Measurements from ENCODE around the gene SPPL3. TPM values are rescaled to one million over a fixed set of nuclear protein-coding genes. Genes with fewer than 3 reads are reported as not detected.
"Not testable (repeated sequence)": the region's sequence is repeated elsewhere in the genome, so short reads cannot be mapped to it uniquely, and the experiment has no call there.

The SPPL3 gene
- total and polyA plus RNA-seq, 5 donors, result 10.9 to 32.4 (median 31.0) TPM

DNA sequence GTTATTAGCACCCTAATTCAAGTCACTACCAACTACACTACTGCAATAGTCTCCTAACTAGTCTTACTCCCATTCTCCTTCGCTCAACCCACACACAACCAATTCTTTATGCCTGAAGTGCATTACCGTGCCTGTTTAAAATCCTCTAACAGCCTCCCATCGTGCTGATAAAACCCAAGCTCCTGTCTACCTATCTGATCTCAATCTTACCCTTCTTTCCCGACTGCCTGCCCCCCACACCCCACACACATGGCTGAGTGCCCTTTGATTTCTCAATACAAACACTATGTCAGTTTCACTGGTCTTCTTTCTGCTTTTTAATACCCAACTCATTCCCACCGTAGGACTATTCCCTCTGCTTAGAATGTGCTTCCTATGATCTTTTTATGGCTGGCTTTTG lies 59.9 kb downstream of the SPPL3 start:
- Histone ChIP-seq H3K27me3 (ENCODE audit: control insufficient read depth, insufficient read depth) (no peaks in the 10 kb centered on the region), H3K4me3 (ENCODE audit: low read length) (no peak overlapping the region), H3K27ac (ENCODE audit: low read length) (no peak overlapping the region), H3K4me1 (ENCODE audit: control insufficient read depth, insufficient read depth, low read length) (peaks cover 2% of the 10 kb centered on the region), H3K9me3 (ENCODE audit: control insufficient read depth, low read length) (no peaks in the 10 kb centered on the region)
- intact Hi-C loops (cut with DNase I), result no loop called here
- peak in 1 of 3 donors; percentile 18 for DNase-seq
- WGBS, result 67% methylated on average over 5 of the region's 5 CpGs
- ATAC-seq, result no peak

DNA sequence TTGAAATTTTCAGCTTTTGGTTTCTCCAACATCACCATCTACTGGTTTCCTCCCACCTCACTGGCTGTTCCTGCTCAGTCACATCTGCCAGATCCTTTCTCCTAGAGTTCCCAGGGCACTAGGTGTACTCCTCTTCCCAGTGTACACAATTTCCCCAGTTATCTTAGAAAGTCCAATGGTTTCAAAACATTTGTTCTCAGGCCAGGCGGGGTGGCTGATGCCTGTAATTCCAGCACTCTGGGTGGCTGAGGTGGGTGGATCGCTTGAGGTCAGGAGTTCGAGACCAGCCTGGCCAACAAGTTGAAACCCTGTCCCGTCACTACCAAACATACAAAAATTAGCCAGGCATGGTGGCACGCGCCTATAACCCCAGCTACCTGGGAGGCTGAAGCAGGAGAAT lies 60.7 kb downstream of the SPPL3 start:
- H3K4me1 ChIP-seq (ENCODE audit: control insufficient read depth, insufficient read depth, low read length), result peaks cover 2% of the 10 kb centered on the region

GRCh38 chr12:120842595-120842994 lies 61.6 kb downstream of the SPPL3 start:
- Histone ChIP-seq H3K27me3 (ENCODE audit: control insufficient read depth, insufficient read depth) (no peaks in the 10 kb centered on the region), H3K9me3 (ENCODE audit: control insufficient read depth, low read length) (no peaks in the 10 kb centered on the region), H3K4me1 (ENCODE audit: control insufficient read depth, insufficient read depth, low read length) (peaks cover 2% of the 10 kb centered on the region), H3K27ac (ENCODE audit: low read length) (no peak overlapping the region), H3K4me3 (ENCODE audit: low read length) (no peak overlapping the region)
- DNase-seq (no peak), ATAC-seq (no peak)
- intact Hi-C loops (cut with DNase I), result no loop called here
- WGBS, result 90% methylated on average over 3 of the region's 3 CpGs

More for the DNA sequence above, 60.7 kb downstream of the SPPL3 start:
- Histone ChIP-seq H3K27ac (ENCODE audit: low read length) (no peak overlapping the region), H3K27me3 (ENCODE audit: control insufficient read depth, insufficient read depth) (no peaks in the 10 kb centered on the region), H3K9me3 (ENCODE audit: control insufficient read depth, low read length) (no peaks in the 10 kb centered on the region), H3K4me3 (ENCODE audit: low read length) (no peak overlapping the region)
- ATAC-seq (no peak), DNase-seq (peak in 1 of 3 donors; percentile 24)
- 97% methylated on average over 6 of the region's 6 CpGs for WGBS
- intact Hi-C loops (cut with DNase I), result no loop called here

DNA sequence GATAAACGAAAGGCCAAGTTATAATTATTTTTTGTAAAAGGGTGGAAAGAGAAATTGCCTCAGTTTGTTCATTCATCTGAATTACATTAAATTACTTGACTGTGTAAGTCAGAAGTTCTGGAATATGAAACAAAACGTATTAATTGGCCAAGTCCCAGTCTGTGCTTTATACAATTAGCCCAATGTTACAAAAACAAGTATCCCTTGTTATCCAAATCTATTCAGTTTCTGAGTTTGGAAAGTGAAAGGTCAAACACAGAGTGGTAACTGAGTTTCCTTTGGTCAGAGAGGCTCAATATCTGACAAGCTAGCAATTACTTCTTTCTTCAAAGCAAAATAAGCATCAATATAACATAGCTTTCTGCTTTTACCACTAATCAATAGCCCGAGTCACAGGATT lies 62.6 kb downstream of the SPPL3 start:
- H3K4me1 ChIP-seq (ENCODE audit: control insufficient read depth, insufficient read depth, low read length), result peaks cover under 1% of the 10 kb centered on the region
- H3K27ac ChIP-seq (ENCODE audit: low read length), result no peak overlapping the region
- ATAC-seq (no peak), DNase-seq (no peak)
- H3K9me3 ChIP-seq (ENCODE audit: control insufficient read depth, low read length), result no peaks in the 10 kb centered on the region
- no peaks in the 10 kb centered on the region for H3K27me3 ChIP-seq (ENCODE audit: control insufficient read depth, insufficient read depth)
- 59% methylated on average over 3 of the region's 3 CpGs for WGBS
- intact Hi-C loops (cut with DNase I), result no loop called here
- H3K4me3 ChIP-seq (ENCODE audit: low read length), result no peak overlapping the region

GRCh38 chr12:120839503-120839902 lies 64.7 kb downstream of the SPPL3 start:
- intact Hi-C loops (cut with DNase I), result no loop called here
- no peak overlapping the region for H3K27ac ChIP-seq (ENCODE audit: low read length)

GRCh38 chr12:120838629-120839383 lies 65.4 kb downstream of the SPPL3 start:
- ATAC-seq; intact Hi-C loops (cut with DNase I); DNase-seq; H3K4me3 ChIP-seq (ENCODE audit: low read length); H3K9me3 ChIP-seq (ENCODE audit: control insufficient read depth, low read length); H3K27ac ChIP-seq (ENCODE audit: low read length); H3K27me3 ChIP-seq (ENCODE audit: control insufficient read depth, insufficient read depth): not testable (repeated sequence)
- 94% methylated on average over 4 of the region's 4 CpGs for WGBS
- peaks cover 10% of the 10 kb centered on the region for H3K4me1 ChIP-seq (ENCODE audit: control insufficient read depth, insufficient read depth, low read length)

More at GRCh38 chr12:120839503-120839902, 64.7 kb downstream of the SPPL3 start:
- no peak for DNase-seq
- Histone ChIP-seq H3K4me1 (ENCODE audit: control insufficient read depth, insufficient read depth, low read length) (peaks cover 7% of the 10 kb centered on the region), H3K4me3 (ENCODE audit: low read length) (no peak overlapping the region), H3K9me3 (ENCODE audit: control insufficient read depth, low read length) (no peaks in the 10 kb centered on the region), H3K27me3 (ENCODE audit: control insufficient read depth, insufficient read depth) (no peaks in the 10 kb centered on the region)
- ATAC-seq, result no peak
- 89% methylated on average over 1 of the region's 1 CpG for WGBS

DNA sequence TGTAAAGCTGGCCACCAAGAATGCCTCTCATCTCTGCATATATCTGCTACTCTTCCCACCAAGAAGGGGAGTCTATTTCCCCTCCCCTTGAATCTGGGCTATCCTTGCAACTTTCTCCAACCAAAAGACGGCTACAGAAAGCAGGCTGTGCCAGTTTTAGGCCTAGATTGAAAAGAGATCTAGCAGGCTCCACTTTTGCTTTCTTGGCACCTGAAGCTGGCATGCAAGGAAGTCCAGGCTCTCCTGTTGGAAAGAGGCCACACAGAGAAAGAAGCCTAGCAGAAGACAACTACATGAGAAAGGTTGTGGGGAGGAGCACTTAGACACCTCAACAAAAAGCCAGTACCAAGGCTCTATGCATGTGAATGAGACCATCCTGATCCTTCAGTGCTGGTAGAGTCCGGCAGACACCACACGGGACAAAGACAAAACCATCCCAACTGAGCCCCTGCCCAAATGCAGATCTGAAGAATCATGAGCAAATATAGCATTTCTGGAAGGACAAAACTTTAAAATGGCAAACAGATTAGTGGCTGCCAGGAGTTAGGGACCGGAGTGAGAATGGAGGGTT lies 68.0 kb downstream of the SPPL3 start:
- intact Hi-C loops (cut with DNase I), result no loop called here
- DNase-seq (no peak), ATAC-seq (no peak)
- WGBS, result 88% methylated on average over 4 of the region's 4 CpGs
- Histone ChIP-seq H3K27ac (ENCODE audit: low read length) (no peak overlapping the region), H3K9me3 (ENCODE audit: control insufficient read depth, low read length) (no peaks in the 10 kb centered on the region), H3K27me3 (ENCODE audit: control insufficient read depth, insufficient read depth) (no peaks in the 10 kb centered on the region), H3K4me1 (ENCODE audit: control insufficient read depth, insufficient read depth, low read length) (peaks cover 12% of the 10 kb centered on the region), H3K4me3 (ENCODE audit: low read length) (no peak overlapping the region)

GRCh38 chr12:120835657-120836056 lies 68.5 kb downstream of the SPPL3 start:
- intact Hi-C loops (cut with DNase I), result no loop called here
- Histone ChIP-seq H3K27ac (ENCODE audit: low read length) (no peak overlapping the region), H3K9me3 (ENCODE audit: control insufficient read depth, low read length) (no peaks in the 10 kb centered on the region), H3K27me3 (ENCODE audit: control insufficient read depth, insufficient read depth) (no peaks in the 10 kb centered on the region), H3K4me3 (ENCODE audit: low read length) (no peak overlapping the region), H3K4me1 (ENCODE audit: control insufficient read depth, insufficient read depth, low read length) (peaks cover 16% of the 10 kb centered on the region)
- DNase-seq, result no peak
- WGBS, result 20% methylated on average over 1 of the region's 1 CpG
- no peak for ATAC-seq

DNA sequence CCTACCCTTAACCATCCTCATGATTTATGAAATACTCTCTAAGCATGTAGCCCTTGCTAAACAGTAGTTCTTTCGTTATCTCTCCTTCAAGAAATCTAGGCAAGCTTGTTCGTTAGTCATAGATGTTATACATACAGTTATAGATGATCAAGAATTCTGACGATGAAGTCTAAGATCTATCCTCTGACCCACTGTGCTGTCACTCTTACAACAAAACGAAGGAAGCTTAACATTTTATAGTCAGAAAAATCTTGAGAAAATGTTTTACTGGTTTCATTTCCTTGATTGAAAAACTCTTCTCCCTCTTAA lies 68.9 kb downstream of the SPPL3 start:
- Histone ChIP-seq H3K27ac (ENCODE audit: low read length) (no peak overlapping the region), H3K9me3 (ENCODE audit: control insufficient read depth, low read length) (no peaks in the 10 kb centered on the region), H3K4me3 (ENCODE audit: low read length) (no peak overlapping the region), H3K27me3 (ENCODE audit: control insufficient read depth, insufficient read depth) (no peaks in the 10 kb centered on the region), H3K4me1 (ENCODE audit: control insufficient read depth, insufficient read depth, low read length) (peaks cover 17% of the 10 kb centered on the region)
- ATAC-seq (no peak), DNase-seq (no peak)
- 35% methylated on average over 4 of the region's 4 CpGs for WGBS
- intact Hi-C loops (cut with DNase I), result no loop called here

DNA sequence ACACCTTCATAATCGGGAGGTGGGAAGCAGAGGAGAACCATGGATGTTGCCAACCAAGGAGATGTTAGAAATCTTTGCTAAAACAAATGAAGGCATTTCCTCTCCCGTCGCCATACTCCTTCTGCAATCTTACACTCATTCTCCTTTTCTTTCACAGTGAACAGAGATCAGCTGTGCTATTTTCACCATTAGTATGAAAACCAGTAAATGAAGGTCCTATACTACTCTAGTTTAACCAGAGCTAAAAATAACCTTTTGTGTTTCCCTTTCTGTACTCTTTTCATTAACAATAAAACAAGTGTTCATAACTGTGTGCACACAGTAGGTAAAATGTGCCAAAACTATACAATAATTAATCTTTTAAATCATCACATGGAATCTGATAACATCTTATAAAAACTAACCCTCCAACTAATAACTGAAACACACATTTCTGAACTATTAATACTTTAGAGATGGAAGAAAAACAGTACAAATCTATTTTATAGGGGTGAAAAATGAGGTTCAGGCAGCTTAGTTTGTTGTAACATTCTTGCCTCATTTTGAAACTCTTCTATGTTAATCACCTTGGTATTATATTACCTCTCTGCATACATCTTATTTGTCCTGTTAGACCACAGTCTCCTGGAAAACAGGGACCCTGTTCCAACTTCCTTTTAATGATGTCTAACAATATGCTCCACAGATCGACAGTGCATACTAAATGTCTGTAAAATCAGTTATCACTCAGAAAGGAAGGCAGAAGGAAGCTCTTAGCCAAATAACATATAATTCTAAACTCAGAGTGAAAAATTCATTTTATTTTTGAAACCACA lies 69.5 kb downstream of the SPPL3 start:
- Histone ChIP-seq H3K27me3 (ENCODE audit: control insufficient read depth, insufficient read depth) (no peaks in the 10 kb centered on the region), H3K27ac (ENCODE audit: low read length) (no peak overlapping the region), H3K4me3 (ENCODE audit: low read length) (no peak overlapping the region), H3K9me3 (ENCODE audit: control insufficient read depth, low read length) (no peaks in the 10 kb centered on the region), H3K4me1 (ENCODE audit: control insufficient read depth, insufficient read depth, low read length) (peaks cover 17% of the 10 kb centered on the region)
- WGBS, result 51% methylated on average over 4 of the region's 4 CpGs
- intact Hi-C loops (cut with DNase I), result no loop called here
- DNase-seq (no peak), ATAC-seq (no peak)

DNA sequence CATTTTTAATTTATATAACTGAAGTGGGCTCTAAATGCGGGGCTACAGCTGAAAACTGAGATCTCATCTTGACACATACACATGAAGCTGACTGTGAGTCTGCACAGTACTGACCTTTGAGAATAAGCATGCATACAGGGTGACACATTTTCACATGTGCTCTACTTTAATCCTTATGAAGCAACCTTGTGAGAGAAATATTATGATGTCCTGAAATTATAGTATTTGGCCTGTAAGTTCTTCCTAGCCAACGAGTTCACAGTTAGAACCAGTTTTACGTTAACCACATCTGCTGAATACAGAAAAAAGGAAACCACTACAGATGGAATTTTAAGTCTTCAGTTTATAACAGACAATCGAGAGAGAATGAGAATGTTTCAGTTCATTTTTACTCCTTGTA lies 70.3 kb downstream of the SPPL3 start:
- no peak for DNase-seq
- intact Hi-C loops (cut with DNase I), result no loop called here
- WGBS, result 77% methylated on average over 4 of the region's 4 CpGs
- ATAC-seq, result peak in 1 of 2 donors; percentile 44
- Histone ChIP-seq H3K9me3 (ENCODE audit: control insufficient read depth, low read length) (no peaks in the 10 kb centered on the region), H3K4me1 (ENCODE audit: control insufficient read depth, insufficient read depth, low read length) (peaks cover 17% of the 10 kb centered on the region), H3K27ac (ENCODE audit: low read length) (no peak overlapping the region), H3K4me3 (ENCODE audit: low read length) (no peak overlapping the region), H3K27me3 (ENCODE audit: control insufficient read depth, insufficient read depth) (no peaks in the 10 kb centered on the region)
